Neutrophil (primary cell): ENCODE measurements around the gene DNAH10.
"Not testable (repeated sequence)": the region's sequence is repeated elsewhere in the genome, so short reads cannot be mapped to it uniquely, and the experiment has no call there.

Source experiments
- H3K27ac ChIP-seq: fragments of 200-600 bp; sonication (generic); 2 replicates; pipeline ENCODE4 v1.5.1; 2016; ENCODE audit warnings: mild to moderate bottlenecking, moderate library complexity
- H3K27me3 ChIP-seq: fragments of 200-600 bp; sonication (generic); 2 replicates; pipeline ENCODE4 v1.6.0; 2016; ENCODE audit warnings: mild to moderate bottlenecking
- H3K36me3 ChIP-seq: fragments of 200-600 bp; sonication (generic); 2 replicates; pipeline ENCODE4 v1.5.1; 2017
- H3K4me1 ChIP-seq, 2 experiments: fragments of 200-600 bp in 1 of 2; sonication (generic) in 1 of 2; 1 replicate in 1 of 2; 2 replicates in 1 of 2; pipeline versions ENCODE4 v1.5.1 to v1.6.1; 2013 to 2016; ENCODE audit warnings: low read depth in 1 of 2, low read length in 1 of 2, mild to moderate bottlenecking in 1 of 2, moderate library complexity in 1 of 2; ENCODE audit not compliant: control insufficient read depth in 1 of 2, insufficient read depth in 1 of 2
- H3K4me3 ChIP-seq, 2 experiments: fragments of 200-600 bp in 1 of 2; sonication (generic) in 1 of 2; 1 replicate in 1 of 2; 2 replicates in 1 of 2; pipeline ENCODE4 v1.5.1; 2013 to 2016; ENCODE audit warnings: low read depth in 1 of 2, low read length in 1 of 2, mild to moderate bottlenecking in 1 of 2, moderate library complexity in 1 of 2
- H3K9me3 ChIP-seq: fragments of 200-600 bp; sonication (generic); 2 replicates; pipeline ENCODE4 v1.5.1; 2016
- CTCF ChIP-seq: fragments of 200-600 bp; sonication (generic); IDR thresholded peaks from 2 replicates; pipeline ENCODE4 v1.5.1; 2016; ENCODE audit warnings: antibody characterized with exemption

The DNAH10 gene

GRCh38 chr12:123942911-123943648 is 181.0 kb downstream of the DNAH10 start:
- H3K27ac ChIP-seq, result no peak overlapping the region

GRCh38 chr12:123943816-123944215 is 181.7 kb downstream of the DNAH10 start:
- no peak for TF ChIP-seq CTCF
- Histone ChIP-seq H3K27me3 (no peaks in the 10 kb centered on the region), H3K4me1 (no peaks in the 10 kb centered on the region), H3K27ac (no peak overlapping the region), H3K4me3 (no peak overlapping the region), H3K36me3 (no peaks in the 10 kb centered on the region), H3K9me3 (no peaks in the 10 kb centered on the region)

More at GRCh38 chr12:123942911-123943648, 181.0 kb downstream of the DNAH10 start:
- Histone ChIP-seq H3K4me1 (no peaks in the 10 kb centered on the region), H3K9me3 (no peaks in the 10 kb centered on the region), H3K4me3 (no peak overlapping the region), H3K27me3 (no peaks in the 10 kb centered on the region), H3K36me3 (no peaks in the 10 kb centered on the region)
- no peak for TF ChIP-seq CTCF

- no peaks in the 10 kb centered on the region for H3K27me3 ChIP-seq
- H3K27ac ChIP-seq, result no peak overlapping the region
- TF ChIP-seq CTCF, result no peak
- H3K4me1 ChIP-seq, result no peaks in the 10 kb centered on the region
- no peak overlapping the region for H3K4me3 ChIP-seq
- no peaks in the 10 kb centered on the region for H3K9me3 ChIP-seq
- H3K36me3 ChIP-seq, result no peaks in the 10 kb centered on the region
These were observed 182.6 kb downstream of the DNAH10 start for GRCh38 chr12:123944696-123945095.

- no peak overlapping the region for H3K27ac ChIP-seq
- no peaks in the 10 kb centered on the region for H3K9me3 ChIP-seq
- TF ChIP-seq CTCF, result no peak
- H3K4me3 ChIP-seq, result no peak overlapping the region
- no peaks in the 10 kb centered on the region for H3K4me1 ChIP-seq
- no peaks in the 10 kb centered on the region for H3K27me3 ChIP-seq
- no peaks in the 10 kb centered on the region for H3K36me3 ChIP-seq
These were observed 183.4 kb downstream of the DNAH10 start for GRCh38 chr12:123945287-123946151.

GRCh38 chr12:123946152-123946515 is 184.0 kb downstream of the DNAH10 start:
- H3K4me1 ChIP-seq, result no peaks in the 10 kb centered on the region
- no peak overlapping the region for H3K4me3 ChIP-seq
- H3K9me3 ChIP-seq, result no peaks in the 10 kb centered on the region
- H3K36me3 ChIP-seq, result no peaks in the 10 kb centered on the region
- H3K27ac ChIP-seq, result no peak overlapping the region
- TF ChIP-seq CTCF, result no peak
- no peaks in the 10 kb centered on the region for H3K27me3 ChIP-seq

GRCh38 chr12:123946516-123947505 is 184.7 kb downstream of the DNAH10 start:
- not testable (repeated sequence) for H3K4me1 ChIP-seq, H3K4me3 ChIP-seq, H3K27me3 ChIP-seq, H3K27ac ChIP-seq, H3K36me3 ChIP-seq, H3K9me3 ChIP-seq

- not testable (repeated sequence) for H3K27me3 ChIP-seq, H3K36me3 ChIP-seq, H3K27ac ChIP-seq, H3K4me3 ChIP-seq, H3K9me3 ChIP-seq, H3K4me1 ChIP-seq
These were observed 185.4 kb downstream of the DNAH10 start for GRCh38 chr12:123947531-123947930.
